ENCODE results near the gene PLEK.
A peak's percentile ranks its signal among the peaks of the same experiment; 100 is the strongest.
"Not testable (repeated sequence)": the region's sequence is repeated elsewhere in the genome, so short reads cannot be mapped to it uniquely, and the experiment has no call there.

The PLEK gene, protein sequence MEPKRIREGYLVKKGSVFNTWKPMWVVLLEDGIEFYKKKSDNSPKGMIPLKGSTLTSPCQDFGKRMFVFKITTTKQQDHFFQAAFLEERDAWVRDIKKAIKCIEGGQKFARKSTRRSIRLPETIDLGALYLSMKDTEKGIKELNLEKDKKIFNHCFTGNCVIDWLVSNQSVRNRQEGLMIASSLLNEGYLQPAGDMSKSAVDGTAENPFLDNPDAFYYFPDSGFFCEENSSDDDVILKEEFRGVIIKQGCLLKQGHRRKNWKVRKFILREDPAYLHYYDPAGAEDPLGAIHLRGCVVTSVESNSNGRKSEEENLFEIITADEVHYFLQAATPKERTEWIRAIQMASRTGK

DNA sequence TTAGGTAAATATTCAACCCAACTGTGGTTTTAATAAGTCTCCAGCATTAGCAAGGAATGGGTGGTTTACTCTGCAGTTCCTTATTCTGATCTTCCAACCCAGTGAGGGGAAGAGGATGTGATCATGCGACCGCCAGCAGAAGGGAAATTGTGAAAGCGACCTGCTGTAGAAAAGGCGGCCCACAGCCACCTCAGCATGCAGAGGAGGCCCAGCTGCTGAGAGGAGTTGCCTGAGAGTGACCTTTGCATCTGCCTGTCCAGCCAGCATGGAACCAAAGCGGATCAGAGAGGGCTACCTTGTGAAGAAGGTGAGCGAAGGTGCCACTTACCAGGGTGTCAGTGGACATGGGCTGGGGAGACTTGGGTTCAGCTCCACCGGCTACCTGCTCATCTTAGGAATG, at the start of gene PLEK:
PLEK (plus strand) TSS at position 196 of the 400 bp plus-strand sequence; CDS start at position 266, 70 bp downstream.
- DNase-seq (ENCODE audit: low read depth, low spot score) = no peak

- DNase-seq (ENCODE audit: low read depth, low spot score) = no peak
Observed at GRCh38 chr2:68316111-68316510, 49.0 kb upstream of the PLEK start.

GRCh38 chr2:68317971-68318913, 46.8 kb upstream of the PLEK start:
- DNase-seq (ENCODE audit: low read depth, low spot score) = no peak

GRCh38 chr2:68318914-68319397, 46.1 kb upstream of the PLEK start:
- no peak for DNase-seq (ENCODE audit: low read depth, low spot score)

- DNase-seq (ENCODE audit: low read depth, low spot score) = peak; percentile 74
Observed at GRCh38 chr2:68319398-68320117, 45.5 kb upstream of the PLEK start, which contains the start of gene CNRIP1. TSS of gene CNRIP1 (minus strand) at chr2:68319949. CDS start at chr2:68319400, 549 bp downstream.

DNA sequence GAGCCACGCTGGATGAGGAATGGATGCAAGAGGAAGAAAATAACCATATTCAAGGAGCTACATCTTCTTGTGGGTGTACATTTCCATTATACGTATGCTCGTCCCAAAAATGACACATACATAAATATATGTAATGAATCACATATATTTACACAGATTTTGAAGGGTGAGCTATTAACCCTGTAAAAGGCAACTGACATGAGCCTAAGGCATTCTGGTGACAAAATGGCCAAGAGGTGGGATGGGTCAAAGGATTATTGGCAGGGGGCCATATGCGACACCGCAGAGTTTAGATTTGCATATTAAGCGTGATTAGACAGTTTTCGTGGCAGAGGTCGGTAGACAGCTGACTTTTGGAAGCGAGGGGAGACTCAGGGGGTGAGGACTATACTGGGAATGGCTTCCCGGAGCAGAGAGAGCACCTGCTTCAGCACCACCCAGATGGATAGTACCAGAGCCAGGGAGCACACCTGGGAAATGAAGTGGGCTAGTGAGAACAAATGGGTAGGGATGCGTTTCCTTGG, 44.9 kb upstream of the PLEK start:
- peak; percentile 44 for DNase-seq (ENCODE audit: low read depth, low spot score)

DNA sequence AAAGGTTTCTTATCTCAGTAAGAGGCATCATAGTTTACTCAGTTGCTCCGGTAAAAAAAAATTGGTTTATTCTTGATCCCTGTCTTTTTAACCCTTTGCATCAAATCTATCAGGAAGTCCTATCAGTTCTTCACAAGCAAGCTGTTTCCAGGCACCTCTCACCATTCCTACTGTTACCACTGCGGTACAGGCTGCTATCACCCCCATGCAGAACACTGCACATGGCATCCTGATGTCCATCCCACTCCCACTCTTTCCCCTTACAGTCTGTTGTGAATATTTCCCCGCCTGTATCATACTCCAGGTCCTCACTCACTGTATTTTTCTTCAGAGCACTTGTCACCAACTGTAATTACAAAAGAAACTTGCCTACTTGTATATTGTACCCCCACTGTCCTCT, 40.0 kb upstream of the PLEK start:
- DNase-seq (ENCODE audit: low read depth, low spot score) = no peak

GRCh38 chr2:68328901-68329300, 36.2 kb upstream of the PLEK start:
- DNase-seq (ENCODE audit: low read depth, low spot score) = no peak

- DNase-seq (ENCODE audit: low read depth, low spot score) = peak; percentile 30
Observed at GRCh38 chr2:68330691-68331090, 34.4 kb upstream of the PLEK start.

- no peak for DNase-seq (ENCODE audit: low read depth, low spot score)
Observed at GRCh38 chr2:68333009-68333408, 32.1 kb upstream of the PLEK start.

GRCh38 chr2:68333931-68334330, 31.2 kb upstream of the PLEK start:
- DNase-seq (ENCODE audit: low read depth, low spot score) = no peak

- peak; percentile 49 for DNase-seq (ENCODE audit: low read depth, low spot score)
Observed at GRCh38 chr2:68336192-68336591, 28.9 kb upstream of the PLEK start.

- DNase-seq (ENCODE audit: low read depth, low spot score) = no peak
Observed at GRCh38 chr2:68340226-68341061, 24.6 kb upstream of the PLEK start.

GRCh38 chr2:68341062-68341329, 24.1 kb upstream of the PLEK start:
- no peak for DNase-seq (ENCODE audit: low read depth, low spot score)

GRCh38 chr2:68341583-68341982, 23.5 kb upstream of the PLEK start:
- no peak for DNase-seq (ENCODE audit: low read depth, low spot score)

DNA sequence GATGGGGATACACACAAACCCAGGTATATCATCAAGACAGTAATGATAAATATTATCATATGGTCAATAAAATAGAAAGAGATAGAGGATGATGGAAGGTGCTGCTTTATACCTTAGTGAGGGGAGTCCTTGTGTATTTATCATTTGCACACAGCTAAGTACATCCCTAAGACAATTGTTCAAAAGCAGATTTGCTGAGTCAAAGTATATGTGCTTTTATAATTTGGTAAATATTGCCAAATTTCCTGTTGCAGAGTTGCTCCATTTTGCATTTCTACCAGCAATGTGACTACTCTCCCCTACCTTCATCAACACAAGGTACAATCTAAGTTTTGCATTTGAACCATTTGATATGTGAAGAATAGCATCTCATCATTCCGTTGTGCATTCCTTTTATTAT, 22.6 kb upstream of the PLEK start:
- no peak for DNase-seq (ENCODE audit: low read depth, low spot score)

DNA sequence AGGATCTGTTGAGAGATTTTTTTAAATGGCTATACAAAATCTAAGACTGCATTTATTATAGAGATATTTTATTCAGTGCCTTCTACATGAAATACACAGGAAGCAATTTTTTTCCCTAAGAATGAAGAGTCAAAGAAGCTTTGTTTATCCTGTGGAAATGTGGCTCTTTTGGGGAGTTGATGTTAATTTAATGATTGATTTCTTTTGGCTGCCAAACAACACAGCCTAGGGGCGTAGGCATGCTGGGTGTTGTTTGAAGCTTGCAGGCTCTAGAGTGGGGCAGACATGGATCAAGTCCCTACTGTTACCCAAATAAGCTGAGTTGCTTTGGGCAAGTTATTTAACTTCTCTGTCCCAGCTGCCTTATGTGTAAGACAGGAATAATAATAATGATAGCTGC, 21.1 kb upstream of the PLEK start:
- DNase-seq (ENCODE audit: low read depth, low spot score) = no peak

DNA sequence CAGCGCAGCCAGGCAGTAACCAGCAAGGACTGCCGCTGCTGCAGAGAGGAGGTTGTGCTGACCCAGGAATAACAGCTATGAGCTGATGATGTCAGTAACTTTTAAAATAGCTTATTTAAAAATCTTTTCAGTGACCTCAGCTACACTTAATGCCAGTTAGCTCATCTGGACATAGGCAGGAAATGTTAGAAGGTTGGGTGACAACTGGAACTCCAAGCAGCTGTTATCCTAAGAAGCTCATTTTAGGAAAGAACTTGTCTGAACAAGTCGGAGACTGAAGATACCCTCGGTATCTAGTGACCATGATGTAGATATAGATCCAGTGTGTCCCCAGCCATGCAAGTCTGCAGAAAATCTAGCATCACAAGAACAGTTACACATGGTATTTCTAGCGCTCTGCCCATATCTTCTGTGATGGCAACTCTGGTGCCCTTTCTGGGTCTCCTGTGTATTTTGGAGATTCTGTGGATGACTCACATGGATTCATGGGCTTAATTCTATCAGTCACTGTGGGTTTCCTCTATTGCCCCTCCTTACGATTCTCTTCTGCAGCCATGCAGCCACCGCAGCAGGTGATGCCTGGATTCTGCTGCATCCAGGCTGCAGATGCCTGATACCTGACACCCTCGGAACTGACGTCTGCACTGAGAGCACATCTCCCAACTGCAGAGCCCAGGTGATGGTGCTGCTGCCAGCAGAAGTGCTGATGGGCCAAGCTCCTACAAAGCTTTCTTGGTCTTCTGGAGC, 19.8 kb upstream of the PLEK start:
- no peak for DNase-seq (ENCODE audit: low read depth, low spot score)

GRCh38 chr2:68349091-68349490, 16.0 kb upstream of the PLEK start:
- DNase-seq (ENCODE audit: low read depth, low spot score) = not testable (repeated sequence)

DNA sequence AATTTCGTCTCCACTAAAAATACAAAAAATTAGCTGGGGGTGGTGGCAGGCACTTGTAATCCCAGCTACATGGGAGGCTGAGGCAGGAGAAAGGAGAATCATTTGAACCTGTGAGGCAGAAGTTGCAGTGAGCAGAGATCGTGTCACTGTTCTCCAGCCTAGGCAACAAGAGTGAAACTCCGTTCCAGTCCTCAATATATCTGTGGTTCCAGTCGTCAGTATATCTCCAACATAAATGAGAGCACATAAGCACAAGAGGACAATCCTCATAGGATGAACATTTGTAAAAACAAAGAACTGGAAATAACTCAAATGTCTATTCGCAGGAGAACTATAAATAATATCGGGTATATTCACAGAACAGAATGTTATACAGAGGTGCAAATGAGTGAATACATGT, 13.1 kb upstream of the PLEK start:
- DNase-seq (ENCODE audit: low read depth, low spot score) = no peak

Measured in astrocyte of the hippocampus (primary cell).